ENCODE measurements around the gene PTK6. TPM values are rescaled to one million over a fixed set of nuclear protein-coding genes. Genes with fewer than 3 reads are reported as not detected.
"Not testable (repeated sequence)": the region's sequence is repeated elsewhere in the genome, so short reads cannot be mapped to it uniquely, and the experiment has no call there.

The PTK6 gene
- total RNA-seq, 1 donor from 2014 or later = 2.1 TPM

DNA sequence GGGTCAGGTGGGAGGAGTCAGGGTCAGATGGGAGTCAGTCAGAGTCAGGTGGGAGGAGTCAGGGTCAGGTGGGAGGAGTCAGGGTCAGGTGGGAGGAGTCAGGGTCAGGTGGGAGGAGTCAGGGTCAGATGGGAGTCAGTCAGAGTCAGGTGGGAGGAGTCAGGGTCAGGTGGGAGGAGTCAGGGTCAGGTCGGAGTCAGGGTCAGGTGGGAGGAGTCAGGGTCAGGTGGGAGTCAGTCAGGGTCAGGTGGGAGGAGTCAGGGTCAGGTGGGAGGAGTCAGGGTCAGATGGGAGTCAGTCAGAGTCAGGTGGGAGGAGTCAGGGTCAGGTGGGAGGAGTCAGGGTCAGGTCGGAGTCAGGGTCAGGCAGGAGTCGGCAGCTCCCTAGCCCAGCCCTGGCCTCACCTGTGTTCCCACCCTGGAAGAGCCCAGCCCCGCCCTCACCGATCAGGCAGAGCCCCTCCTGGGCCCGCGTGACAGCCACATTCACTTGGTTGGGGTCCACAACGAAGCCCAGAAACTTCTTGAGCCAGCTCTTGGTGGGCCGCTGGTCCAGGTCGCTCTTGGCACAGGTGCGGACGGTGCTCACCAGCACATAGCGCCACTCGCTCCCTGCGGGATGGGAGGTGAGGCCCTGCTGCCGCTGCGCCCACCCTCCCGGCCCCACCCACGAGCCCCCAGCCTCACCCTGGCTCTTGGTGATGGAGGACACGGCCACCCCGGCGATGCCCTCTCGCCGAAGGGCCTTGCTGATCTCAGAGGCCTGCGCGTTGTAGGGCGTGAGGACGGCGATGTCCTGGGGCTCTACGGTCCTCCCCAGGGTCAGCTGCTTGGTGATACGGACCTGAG lies 22.5 kb upstream of the PTK6 start:
- not testable (repeated sequence) for DNase-seq (ENCODE audit: low read depth)

DNA sequence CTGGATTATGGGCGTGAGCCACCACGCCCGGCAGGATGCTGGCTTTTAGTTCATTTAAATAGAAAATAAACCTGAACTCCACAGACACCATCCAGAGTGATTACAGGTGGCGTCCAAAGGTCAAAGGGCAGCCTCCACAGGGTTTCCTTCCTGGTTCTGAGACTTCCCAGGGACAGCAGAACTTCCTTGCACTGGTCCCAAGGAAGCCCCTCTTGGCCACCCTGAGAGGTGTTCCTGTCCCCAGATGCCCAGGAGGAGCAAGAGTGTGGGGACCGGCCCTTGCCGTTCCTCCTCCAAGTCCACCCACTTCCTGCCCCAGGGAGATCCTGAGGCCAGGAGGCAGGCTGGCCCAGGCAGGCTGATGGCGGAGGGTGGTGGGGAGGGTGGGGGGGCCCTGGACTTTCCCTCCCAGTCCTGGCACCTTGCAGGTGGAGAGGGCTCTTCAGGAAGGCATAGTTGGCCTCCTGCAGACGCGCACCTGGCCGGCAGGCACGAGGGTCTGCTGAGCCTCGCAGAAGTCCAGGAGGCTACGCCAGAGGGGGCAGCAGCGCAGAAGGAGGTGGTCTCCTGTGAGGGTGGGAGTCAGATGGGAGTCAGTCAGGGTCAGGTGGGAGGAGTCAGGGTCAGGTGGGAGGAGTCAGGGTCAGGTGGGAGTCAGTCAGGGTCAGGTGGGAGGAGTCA lies 21.8 kb upstream of the PTK6 start:
- DNase-seq (ENCODE audit: low read depth) = no peak

DNA sequence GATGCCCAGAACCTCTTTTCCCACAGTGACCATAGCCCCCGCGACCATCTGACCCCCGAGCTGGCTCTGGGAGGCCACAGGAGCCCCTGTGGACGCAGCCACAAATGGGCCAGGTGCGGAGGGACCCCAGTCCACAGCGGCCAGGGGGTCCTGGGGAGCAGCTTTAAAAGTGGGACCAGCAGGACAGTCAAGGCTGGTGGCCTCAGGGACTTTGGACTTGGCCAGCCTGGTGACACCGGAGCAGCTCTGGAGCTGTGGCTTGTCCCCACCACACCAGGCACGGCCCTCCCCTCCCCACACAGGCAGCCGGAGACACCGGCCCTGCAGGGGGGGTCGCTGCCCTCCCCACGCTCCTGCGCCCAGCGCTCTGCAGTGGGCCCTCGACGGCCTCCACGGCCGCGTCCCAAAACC lies 20.3 kb upstream of the PTK6 start:
- no peak for DNase-seq (ENCODE audit: low read depth)

DNA sequence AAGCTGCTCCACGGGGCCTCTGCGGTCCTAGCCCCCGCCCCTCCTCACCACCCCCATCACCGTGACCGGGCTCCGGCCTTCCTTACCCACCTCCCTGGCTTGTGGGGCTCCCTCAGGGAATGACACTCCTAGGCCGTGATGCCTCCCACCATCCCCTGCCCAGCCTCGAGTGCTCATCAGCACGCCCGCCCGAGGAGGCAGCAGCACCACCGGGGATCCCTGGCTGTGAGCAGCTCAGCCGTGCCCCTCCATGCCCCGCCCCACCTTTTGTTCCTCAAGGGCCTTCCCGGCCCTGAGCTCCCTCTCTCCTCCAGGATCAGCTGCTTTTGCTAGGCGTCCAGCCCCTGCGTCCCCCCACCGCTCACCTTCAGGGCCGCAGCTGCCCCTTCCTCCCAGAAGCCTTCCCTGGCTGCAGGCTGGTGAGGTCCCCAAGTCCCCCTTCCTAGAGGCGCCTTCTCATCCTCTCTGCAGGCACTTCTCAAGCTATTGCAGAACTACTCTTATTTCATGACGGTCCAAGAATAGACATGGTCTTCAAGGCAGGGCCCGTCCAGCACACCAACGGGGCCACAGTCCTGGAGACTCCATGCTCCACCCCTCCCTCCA lies 19.8 kb upstream of the PTK6 start:
- no peak for DNase-seq (ENCODE audit: low read depth)

DNA sequence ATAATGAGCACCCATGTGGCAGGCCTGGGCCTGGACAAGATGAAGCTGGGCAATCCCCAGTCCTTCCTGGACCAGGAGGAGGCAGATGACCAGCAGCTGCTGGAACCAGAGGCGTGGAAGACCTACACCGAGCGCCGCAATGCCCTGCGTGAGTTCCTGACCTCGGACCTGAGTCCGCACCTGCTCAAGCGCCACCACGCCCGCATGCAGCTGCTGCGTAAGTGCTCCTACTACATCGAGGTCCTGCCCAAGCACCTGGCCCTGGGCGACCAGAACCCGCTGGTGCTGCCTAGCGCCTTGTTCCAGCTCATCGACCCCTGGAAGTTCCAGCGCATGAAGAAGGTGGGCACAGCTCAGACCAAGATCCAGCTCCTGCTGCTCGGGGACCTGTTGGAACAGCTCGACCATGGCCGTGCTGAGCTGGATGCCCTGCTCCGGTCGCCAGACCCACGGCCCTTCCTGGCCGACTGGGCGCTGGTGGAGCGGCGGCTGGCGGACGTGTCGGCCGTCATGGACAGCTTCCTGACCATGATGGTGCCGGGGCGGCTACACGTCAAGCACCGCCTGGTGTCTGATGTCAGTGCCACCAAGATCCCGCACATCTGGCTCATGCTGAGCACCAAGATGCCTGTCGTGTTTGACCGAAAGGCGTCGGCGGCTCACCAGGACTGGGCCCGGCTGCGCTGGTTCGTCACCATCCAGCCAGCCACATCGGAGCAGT lies 18.6 kb upstream of the PTK6 start:
- no peak for DNase-seq (ENCODE audit: low read depth)

DNA sequence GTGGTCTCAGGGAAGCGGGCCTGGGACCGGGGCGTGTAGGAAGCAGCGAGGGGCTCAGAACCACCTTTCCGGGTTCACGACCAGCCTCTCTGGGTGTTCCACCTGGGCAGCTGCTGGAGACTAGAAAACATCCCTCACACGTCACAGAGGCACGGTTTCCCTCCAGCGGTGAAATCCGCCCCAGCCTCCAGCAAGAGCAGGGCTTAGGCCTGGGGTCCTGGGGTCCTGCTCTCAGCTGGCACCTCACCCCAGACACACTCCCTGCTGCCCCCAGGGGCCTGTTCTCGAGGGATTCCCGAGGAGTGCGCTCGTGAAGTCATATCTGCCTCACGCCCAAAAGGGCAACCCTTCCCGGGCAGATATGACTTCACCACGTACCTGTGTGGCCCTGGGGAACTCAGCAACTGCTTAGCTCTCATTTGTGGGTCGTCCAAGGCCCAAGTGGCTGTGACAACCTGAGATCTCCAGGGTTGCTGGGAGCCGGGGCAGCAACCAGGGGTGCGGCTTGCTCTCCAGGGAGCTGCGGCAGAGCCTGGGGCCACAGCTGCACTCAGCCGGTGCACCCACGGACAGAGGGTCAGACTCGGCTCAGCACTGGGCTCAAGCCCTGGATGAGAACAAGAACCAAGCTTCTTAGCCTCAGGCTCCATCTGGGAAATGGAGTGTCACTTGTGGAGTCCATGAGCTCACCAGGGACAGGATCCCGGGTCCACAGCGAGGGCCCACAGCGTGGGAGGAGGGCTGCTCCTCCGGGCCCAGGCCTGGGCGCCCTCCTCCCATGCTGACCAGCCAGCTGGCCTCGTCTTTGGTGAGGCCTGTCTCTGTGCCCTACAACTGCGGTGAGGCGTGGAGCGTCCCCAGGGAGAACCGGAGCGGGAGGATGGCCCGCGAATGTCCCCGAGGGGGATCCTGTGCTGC lies 17.4 kb upstream of the PTK6 start:
- DNase-seq (ENCODE audit: low read depth) = no peak

DNA sequence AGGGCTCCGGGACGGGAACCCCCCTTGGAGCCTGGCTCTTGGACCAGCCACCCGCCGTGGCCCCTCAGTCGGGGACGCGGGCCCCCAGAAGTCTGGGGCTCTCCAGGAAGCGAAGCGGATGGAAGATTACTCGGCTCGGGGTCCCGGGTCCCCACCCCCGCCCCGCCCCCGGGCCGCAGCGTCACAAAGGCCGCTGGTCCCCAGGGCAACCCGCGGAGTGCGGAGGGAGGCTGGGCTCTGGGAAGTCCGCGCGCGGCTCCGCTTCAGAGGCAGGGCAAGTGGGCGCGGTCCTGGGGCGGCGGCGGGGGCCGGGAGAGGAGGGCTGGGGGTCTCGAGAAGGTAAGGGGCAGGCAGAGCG lies 16.7 kb upstream of the PTK6 start, which contains the start of gene FNDC11:
FNDC11 (plus strand) TSS at position 227 of the 358 bp plus-strand sequence. CDS start 1,505 bp downstream, outside the sequence.
- DNase-seq (ENCODE audit: low read depth) = no peak

DNA sequence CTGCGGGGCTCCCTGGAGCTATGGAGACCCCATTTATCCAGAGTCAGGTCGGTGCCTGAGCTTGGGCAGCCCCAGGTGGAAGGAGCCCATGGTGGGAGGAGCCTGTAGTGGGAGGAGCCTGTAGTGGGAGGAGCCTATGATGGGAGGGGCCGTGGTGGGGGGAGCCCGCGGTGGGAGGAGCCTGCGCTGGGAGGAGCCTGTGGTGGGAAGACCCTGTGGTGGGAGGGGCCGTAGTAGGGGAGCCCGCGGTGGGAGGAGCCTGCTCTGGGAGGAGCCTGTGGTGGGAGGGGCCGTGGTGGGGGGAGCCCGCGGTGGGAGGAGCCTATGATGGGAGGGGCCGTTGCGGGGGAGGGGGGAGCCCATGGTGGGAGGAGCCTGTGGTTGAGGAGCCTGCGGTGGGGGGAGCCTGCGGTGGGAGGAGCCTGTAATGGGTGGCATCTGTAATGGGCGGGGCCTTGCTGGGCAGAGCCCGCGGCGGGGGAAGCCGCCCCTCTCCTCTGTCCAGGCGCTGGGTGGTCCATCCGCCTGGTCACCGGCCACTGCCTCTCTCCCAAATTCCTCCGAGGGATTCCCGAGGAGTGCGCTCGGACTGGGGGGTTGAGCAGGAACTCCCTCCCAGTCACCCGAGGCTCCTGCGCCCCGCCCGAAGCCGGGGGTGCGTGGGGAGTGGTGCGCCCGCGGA lies 16.2 kb upstream of the PTK6 start:
- peak; percentile 57 for DNase-seq (ENCODE audit: low read depth)

DNA sequence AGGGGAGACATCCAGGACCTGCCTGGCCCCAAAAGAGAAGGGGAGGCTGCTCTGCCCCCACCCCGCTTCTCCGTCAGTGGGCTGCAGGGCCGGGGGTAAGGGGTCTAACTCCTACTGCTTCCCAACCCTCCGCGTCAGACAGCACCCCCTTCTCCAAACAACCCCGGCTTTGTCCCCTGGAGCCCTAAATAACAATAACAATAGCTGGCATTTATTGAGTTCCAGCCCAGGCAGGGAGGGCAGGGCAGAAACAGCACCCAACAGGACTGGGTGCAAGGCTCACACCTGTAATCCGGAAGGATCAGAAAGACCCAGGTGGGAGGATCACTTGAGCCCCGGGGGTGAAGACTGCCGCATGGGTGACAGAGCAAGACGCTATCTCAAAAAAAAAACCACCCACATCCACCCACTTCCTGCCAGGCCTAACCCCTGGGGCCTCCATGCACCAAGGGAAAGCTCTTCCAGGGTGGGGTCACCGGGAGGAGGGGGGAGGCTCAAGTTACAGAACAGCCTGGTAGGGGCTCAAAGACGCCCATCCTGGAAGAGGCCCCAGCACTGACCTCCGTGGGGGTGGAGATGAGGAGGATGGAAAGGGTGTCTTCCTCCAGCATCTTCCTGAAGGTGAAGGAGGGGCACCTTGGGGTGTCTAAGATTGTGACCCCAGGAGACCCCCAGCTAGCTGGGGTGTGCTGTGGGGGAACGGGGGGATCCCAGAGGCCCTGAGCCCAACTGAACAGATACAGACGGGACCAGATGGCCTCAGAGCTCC lies 15.5 kb upstream of the PTK6 start:
- DNase-seq (ENCODE audit: low read depth) = no peak

DNA sequence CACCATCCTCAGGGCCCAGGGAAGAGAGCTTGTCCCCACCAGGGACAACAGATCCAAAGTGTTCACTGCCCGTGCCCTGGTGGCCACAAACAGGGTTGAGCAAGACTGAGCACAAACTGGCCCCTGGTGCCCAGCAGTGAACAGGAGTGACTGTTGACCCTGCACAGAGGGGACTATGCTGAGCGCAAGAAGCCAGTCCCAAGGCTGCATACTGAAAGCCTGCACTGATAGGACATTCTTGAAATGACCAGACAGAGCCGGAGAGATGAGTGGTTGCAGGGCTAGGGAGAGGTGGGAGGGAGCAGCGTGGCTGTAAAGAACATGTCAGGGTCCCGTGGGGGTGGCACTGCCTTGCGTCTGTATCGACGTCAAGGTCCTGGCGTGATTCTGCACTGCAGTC lies 13.9 kb upstream of the PTK6 start:
- no peak for DNase-seq (ENCODE audit: low read depth)

DNA sequence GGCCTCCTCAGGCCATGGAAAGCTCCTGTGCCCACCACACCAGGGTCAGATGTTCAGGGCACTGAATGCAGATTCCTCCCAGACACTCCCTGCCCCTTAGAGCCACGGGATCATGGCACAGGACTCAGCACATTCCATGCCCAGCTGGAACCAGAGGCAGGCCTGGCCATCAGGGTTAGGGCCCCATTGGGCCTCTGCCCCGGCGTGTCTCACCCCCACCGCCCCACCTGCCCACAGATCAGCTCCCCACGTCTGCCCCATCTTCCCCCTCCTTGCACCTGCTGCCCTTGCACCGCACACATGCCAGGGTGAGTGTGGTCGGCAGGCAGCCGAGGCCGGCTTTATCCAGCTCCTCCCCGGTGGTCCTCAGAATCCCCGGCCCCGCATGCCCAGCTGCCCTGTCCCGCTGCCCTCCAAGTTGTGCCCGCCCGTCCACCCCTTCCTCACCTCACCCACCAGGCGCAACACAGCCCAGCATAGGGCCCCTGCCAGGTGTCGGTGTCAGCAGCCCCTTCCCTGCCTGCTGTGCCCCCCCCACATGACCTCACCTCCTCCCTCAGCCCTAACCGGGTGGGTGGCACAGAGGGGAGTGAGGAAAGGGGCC lies 12.6 kb upstream of the PTK6 start:
- DNase-seq (ENCODE audit: low read depth) = peak; percentile 66

DNA sequence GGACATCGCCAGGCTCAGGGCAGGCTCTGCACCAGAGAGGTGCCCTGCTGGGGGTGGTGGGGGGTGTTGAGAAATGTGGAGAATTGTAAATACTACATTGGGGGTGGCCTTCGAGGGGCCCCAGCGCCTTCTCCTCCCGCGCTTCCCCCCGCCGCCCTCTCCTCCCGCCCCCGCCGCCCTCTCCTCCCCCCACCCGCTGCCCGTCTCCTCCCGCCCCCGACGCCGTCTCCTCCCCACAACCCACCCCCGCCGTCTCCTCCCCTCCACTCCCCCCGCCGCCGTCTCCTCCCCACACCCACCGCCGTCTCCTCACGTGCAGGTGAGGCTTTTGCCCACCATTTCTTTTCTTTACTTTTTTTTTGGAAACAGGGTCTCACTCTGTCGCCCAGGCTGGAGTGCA lies 11.8 kb upstream of the PTK6 start:
- DNase-seq (ENCODE audit: low read depth) = no peak

DNA sequence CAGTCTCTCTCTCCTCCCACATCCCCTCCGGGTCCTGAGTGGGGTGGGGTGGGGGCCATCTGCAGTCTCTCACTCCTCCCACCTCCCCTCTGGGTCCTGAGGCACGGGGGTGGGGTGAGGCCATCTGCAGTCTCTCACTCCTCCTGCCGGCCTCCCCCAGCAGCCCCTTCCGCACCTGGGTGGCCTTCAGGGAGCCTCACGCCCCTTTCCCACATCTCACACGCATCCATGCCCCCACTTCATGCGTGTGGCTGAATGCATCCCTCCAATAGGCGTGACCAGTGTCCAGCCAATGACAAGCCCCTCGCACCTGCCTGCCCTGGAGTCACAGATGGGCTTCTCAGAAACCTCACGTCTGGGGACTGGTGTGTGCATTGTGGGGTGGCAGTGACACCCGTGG lies 11.4 kb upstream of the PTK6 start:
- DNase-seq (ENCODE audit: low read depth) = no peak

DNA sequence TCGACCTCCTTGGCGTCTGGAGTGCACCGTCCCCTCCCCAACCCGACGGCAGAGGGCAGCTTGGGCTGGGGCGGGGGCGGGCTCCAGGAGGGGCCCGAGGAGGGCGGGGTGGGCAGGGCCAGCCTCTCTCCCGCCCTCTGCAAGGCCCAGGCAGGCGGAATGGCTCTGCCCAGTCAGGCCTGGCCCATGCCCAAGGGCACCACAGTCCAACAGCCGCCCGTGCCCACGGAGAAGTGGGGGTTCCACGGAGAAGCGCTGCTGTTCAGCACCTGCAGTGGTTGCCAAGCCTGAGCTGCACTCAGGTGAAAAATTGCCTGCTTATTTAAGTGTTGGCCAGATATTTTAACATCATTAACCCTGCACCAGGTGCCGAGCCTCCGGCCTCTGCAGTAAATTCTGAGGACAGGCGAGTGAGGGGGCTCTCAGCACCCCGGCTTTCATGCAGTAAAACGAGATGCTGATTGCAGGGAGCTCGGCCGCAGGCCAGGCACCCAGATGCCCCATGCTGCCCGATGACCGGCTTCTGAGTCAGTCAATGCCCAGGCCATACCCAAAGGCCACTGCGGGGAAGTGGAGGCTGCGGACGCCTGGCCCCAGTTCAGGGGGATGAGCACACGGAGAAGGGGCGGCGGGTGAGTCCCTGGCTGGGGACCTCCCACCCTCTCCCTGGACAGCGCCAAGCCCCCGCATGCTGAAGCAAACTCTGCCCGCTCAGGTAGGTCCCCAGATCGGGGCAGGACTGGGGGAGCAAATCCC lies 10.7 kb upstream of the PTK6 start, which contains the start of gene SRMS:
SRMS (minus strand) TSS at position 25 of the 756 bp plus-strand sequence. CDS start 286 bp downstream, outside the sequence.
- no peak for DNase-seq (ENCODE audit: low read depth)

DNA sequence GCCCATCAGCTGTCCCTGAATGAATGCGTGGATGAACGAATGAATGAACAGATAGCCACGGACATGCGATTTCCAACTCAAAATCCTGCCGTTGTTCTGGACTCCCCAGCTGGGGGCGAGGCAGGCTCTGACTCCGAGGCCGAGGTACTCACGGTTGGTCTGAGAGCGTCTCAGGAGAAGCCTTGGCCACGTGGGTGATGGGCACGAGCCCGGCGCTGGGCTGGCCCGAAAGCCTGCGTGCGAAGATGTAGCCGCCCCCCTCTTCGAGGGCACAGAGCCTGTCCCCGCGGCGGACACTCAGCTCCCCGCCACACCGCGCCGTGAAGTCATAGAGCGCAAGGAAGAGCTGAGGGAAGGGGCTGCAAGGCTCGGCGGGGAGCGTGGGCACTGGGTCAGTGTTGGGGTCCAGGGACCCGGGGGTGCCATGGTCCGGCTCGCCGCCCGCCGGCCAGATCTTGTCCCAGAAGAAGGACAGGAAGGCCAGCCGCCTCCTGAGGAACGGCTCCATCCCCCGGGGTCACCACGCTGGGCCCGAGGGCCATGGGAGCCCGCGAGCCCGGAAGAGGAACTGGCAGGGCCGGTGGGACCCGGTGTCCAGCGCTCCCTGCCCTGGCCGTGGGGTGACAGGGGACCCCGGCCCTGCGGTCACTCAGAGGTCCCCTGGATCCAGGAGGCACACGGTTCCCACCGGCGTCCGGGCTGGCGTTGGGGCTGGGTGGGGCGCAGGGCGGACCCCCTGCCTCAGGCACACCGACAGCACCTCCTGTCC lies 10.0 kb upstream of the PTK6 start:
- no peak for DNase-seq (ENCODE audit: low read depth)

DNA sequence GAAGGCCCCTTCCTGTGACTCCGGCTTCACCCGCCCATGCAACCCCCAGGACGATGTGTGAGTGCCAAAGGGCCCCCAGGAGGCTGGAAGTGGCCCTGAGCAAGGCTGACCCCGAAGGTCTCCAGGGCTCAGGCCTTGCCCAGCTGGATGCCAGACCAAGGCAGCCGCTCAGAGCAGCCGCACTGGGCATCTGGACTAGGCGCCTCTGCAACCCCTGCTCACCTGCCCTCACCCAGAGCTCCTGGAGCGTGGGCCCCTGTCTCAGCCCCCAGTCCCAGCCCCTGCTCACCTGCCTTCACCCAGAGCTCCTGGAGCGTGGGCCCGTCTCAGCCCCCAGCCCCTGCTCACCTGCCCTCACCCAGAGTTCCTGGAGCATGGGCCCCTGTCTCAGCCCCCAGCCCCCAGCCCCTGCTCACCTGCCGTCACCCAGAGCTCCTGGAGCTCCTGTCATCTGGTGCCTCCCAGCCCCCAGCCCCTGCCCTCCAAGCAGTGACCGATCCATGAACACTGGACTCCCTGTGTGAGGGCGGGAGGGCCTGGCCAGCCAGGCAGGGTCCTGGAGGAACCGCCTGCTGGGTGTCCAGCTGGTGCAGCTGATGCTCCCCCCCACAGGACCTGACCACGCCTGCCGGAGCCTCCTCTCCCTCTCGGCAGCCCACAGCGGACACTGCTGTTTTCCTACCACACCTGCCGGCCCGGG lies 9.2 kb upstream of the PTK6 start:
- DNase-seq (ENCODE audit: low read depth) = no peak
